Measurements from ENCODE around the gene RNF20.

RNF20 gene

GRCh38 chr9:101561740-101562139, 28.1 kb downstream of the RNF20 start:
- no peak for TF ChIP-seq POLR2AphosphoS5 (IDR thresholded peaks at IDR 0.05; ENCODE audit: low read depth)
- no peak for TF ChIP-seq REST (IDR thresholded peaks at IDR 0.05; ENCODE audit: insufficient replicate concordance, low read depth)
- TF ChIP-seq GABPA (IDR thresholded peaks at IDR 0.05; ENCODE audit: low read depth): no peak
- no peak for TF ChIP-seq CTCF (IDR thresholded peaks at IDR 0.05; ENCODE audit: insufficient read depth, low read length)
- no peak for TF ChIP-seq SPI1 (IDR thresholded peaks at IDR 0.05; ENCODE audit: borderline replicate concordance, low read depth)
- Histone ChIP-seq H3K27me3 (ENCODE audit: insufficient read depth, poor library complexity, severe bottlenecking) (no peaks in the 10 kb centered on the region), H3K4me3 (replicated peaks; ENCODE audit: insufficient read depth, low read length) (no peak overlapping the region), H3K27ac (replicated peaks) (no peak overlapping the region)
- no peak for DNase-seq (ENCODE audit: low read depth in 1 of 2, low spot score in 1 of 2)

- TF ChIP-seq POLR2AphosphoS5 (IDR thresholded peaks at IDR 0.05; ENCODE audit: low read depth) (no peak), REST (IDR thresholded peaks at IDR 0.05; ENCODE audit: insufficient replicate concordance, low read depth) (no peak), GABPA (IDR thresholded peaks at IDR 0.05; ENCODE audit: low read depth) (no peak), CTCF (IDR thresholded peaks at IDR 0.05; ENCODE audit: insufficient read depth, low read length) (no peak), SPI1 (IDR thresholded peaks at IDR 0.05; ENCODE audit: borderline replicate concordance, low read depth) (no peak)
- Histone ChIP-seq H3K4me3 (replicated peaks; ENCODE audit: insufficient read depth, low read length) (no peak overlapping the region), H3K27me3 (ENCODE audit: insufficient read depth, poor library complexity, severe bottlenecking) (no peaks in the 10 kb centered on the region), H3K27ac (replicated peaks) (no peak overlapping the region)
- DNase-seq (ENCODE audit: low read depth in 1 of 2, low spot score in 1 of 2): no peak
Measured at GRCh38 chr9:101562966-101563365, 29.3 kb downstream of the RNF20 start.

- TF ChIP-seq POLR2AphosphoS5 (IDR thresholded peaks at IDR 0.05; ENCODE audit: low read depth) (no peak), SPI1 (IDR thresholded peaks at IDR 0.05; ENCODE audit: borderline replicate concordance, low read depth) (no peak), REST (IDR thresholded peaks at IDR 0.05; ENCODE audit: insufficient replicate concordance, low read depth) (no peak), GABPA (IDR thresholded peaks at IDR 0.05; ENCODE audit: low read depth) (no peak), CTCF (IDR thresholded peaks at IDR 0.05; ENCODE audit: insufficient read depth, low read length) (no peak)
- Histone ChIP-seq H3K27me3 (ENCODE audit: insufficient read depth, poor library complexity, severe bottlenecking) (no peaks in the 10 kb centered on the region), H3K4me3 (replicated peaks; ENCODE audit: insufficient read depth, low read length) (no peak overlapping the region), H3K27ac (replicated peaks) (no peak overlapping the region)
- DNase-seq (ENCODE audit: low read depth in 1 of 2, low spot score in 1 of 2): no peak
Measured at GRCh38 chr9:101564252-101564651, 30.6 kb downstream of the RNF20 start.
